Mesendoderm (in vitro differentiated cells): ENCODE data around the gene MVK.

Experiments
- DNase-seq: peaks from one replicate; pipeline ENCODE4 v3.0.0; 2013
- H2AK5ac ChIP-seq: 2 replicates; pipeline ENCODE4 v1.6.1; 2013; ENCODE audit warnings: low read length, inconsistent platforms
- H2BK120ac ChIP-seq: 2 replicates; pipeline ENCODE4 v1.6.1; 2013; ENCODE audit warnings: low read depth, mild to moderate bottlenecking, low read length, moderate library complexity, mixed read lengths
- H2BK15ac ChIP-seq: replicated peaks from 2 replicates; pipeline ENCODE4 v1.6.1; 2013; ENCODE audit warnings: low read depth, mild to moderate bottlenecking, moderate library complexity
- H2BK5ac ChIP-seq: 2 replicates; pipeline ENCODE4 v1.6.1; 2013; ENCODE audit warnings: low read length, inconsistent platforms
- H3K18ac ChIP-seq: 2 replicates; pipeline ENCODE4 v1.6.1; 2013; ENCODE audit warnings: mild to moderate bottlenecking, low read length, mixed read lengths
- H3K23ac ChIP-seq: one replicate; pipeline ENCODE4 v1.6.1; 2013; ENCODE audit warnings: low read length
- H3K27ac ChIP-seq: 2 replicates; pipeline ENCODE4 v1.5.1; 2013; ENCODE audit warnings: low read depth, mild to moderate bottlenecking, inconsistent platforms, low read length, moderate library complexity
- H3K27me3 ChIP-seq: 2 replicates; pipeline ENCODE4 v1.6.1; 2013; ENCODE audit warnings: low read length, control low read depth, mild to moderate bottlenecking, inconsistent platforms; ENCODE audit not compliant: insufficient read depth, poor library complexity
- H3K36me3 ChIP-seq: 2 replicates; pipeline ENCODE4 v1.6.1; 2013; ENCODE audit warnings: low read length, inconsistent platforms; ENCODE audit not compliant: control insufficient read depth, insufficient read depth
- H3K4ac ChIP-seq: one replicate; pipeline ENCODE4 v1.6.1; 2013; ENCODE audit warnings: low read depth, mild to moderate bottlenecking, low read length, moderate library complexity
- H3K4me1 ChIP-seq: 2 replicates; pipeline ENCODE4 v1.6.1; 2013; ENCODE audit warnings: low read depth, low read length, inconsistent platforms; ENCODE audit not compliant: control insufficient read depth
- H3K4me2 ChIP-seq: 2 replicates; pipeline ENCODE4 v1.6.1; 2013; ENCODE audit warnings: low read length
- H3K4me3 ChIP-seq: 2 replicates; pipeline ENCODE4 v1.5.1; 2013; ENCODE audit warnings: mild to moderate bottlenecking, low read length
- H3K56ac ChIP-seq: one replicate; pipeline ENCODE4 v1.6.1; 2013; ENCODE audit warnings: low read length
- H3K79me1 ChIP-seq: 2 replicates; pipeline ENCODE4 v1.6.1; 2013; ENCODE audit warnings: low read length, inconsistent platforms
- H3K79me2 ChIP-seq: 2 replicates; pipeline ENCODE4 v1.6.1; 2013; ENCODE audit warnings: mild to moderate bottlenecking, low read length; ENCODE audit not compliant: control insufficient read depth, insufficient read depth
- H3K9ac ChIP-seq: 2 replicates; pipeline ENCODE4 v1.6.1; 2013; ENCODE audit warnings: low read length, inconsistent platforms
- H4K5ac ChIP-seq: one replicate; pipeline ENCODE4 v1.6.1; 2013; ENCODE audit warnings: low read length
- H4K8ac ChIP-seq: one replicate; pipeline ENCODE4 v1.6.1; 2013; ENCODE audit warnings: low read depth, mild to moderate bottlenecking, control low read depth, low read length, moderate library complexity
- WGBS: extraction: QIAGEN DNeasy Blood & Tissue Kit; methylation state at CpG from one replicate; pipeline ENCODE4 v1.1.7; 2013; ENCODE audit warnings: low lambda C conversion rate, missing lambda C conversion rate; ENCODE audit not compliant: insufficient coverage; ENCODE audit errors: extremely low coverage; 5-methylcytosine and 5-hydroxymethylcytosine counted together

Gene MVK

DNA sequence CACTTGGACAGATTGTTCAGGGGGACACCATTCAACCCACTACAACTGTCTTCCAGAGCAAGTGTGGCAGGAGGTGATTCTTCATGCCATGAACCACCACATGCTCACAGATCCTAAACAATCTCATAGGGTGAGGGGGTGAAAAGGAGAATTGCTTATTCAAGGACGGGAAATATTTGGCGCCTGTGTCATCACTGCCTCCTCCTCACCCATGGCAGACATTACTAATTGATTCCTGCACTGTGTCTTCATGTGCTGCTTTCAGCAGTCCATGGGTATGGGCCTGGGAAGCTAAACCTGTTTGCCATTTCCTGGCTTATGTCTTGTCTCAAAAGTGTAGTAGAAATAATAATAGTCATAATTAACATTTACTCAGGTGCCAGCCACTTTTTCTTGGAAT, 31.6 kb upstream of the MVK start:
- H3K56ac ChIP-seq, result no peak overlapping the region
- H3K23ac ChIP-seq, result no peak overlapping the region
- H2AK5ac ChIP-seq, result no peak overlapping the region
- H3K4me2 ChIP-seq, result no peak overlapping the region
- no peaks in the 10 kb centered on the region for H3K79me2 ChIP-seq
- peak; percentile 67 for DNase-seq
- H3K27me3 ChIP-seq, result no peaks in the 10 kb centered on the region
- WGBS, result no CpG with 5 or more reads among the region's 2 CpGs
- no peaks in the 10 kb centered on the region for H3K79me1 ChIP-seq
- H3K4me3 ChIP-seq, result no peak overlapping the region
- no peak overlapping the region for H3K4ac ChIP-seq
- no peaks in the 10 kb centered on the region for H3K4me1 ChIP-seq
- no peaks in the 10 kb centered on the region for H3K36me3 ChIP-seq
- H3K27ac ChIP-seq, result no peak overlapping the region
- no peak overlapping the region for H2BK15ac ChIP-seq
- H3K18ac ChIP-seq, result no peak overlapping the region
- no peak overlapping the region for H3K9ac ChIP-seq
- no peak overlapping the region for H2BK120ac ChIP-seq
- no peak overlapping the region for H2BK5ac ChIP-seq
- no peak overlapping the region for H4K5ac ChIP-seq
- no peak overlapping the region for H4K8ac ChIP-seq

DNA sequence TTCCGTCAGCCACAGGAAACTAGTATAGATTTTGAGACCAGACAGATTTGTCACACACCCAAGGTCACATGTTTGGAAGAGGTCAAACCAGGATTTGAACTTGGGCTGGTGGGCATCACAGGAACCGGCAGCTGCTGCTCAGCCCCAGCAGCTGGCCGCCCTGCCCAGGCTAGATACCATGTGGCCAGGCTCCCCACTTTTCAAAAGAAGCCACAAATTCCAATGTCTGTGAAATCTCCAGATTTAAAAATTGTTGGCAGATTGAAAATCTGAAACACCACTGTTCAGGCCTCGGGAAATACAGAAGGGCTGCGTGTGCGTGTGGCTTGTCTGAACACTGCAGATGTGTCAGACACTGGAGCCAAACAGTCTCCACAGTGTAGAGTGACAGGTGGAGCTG, 30.7 kb upstream of the MVK start:
- DNase-seq, result no peak
- Histone ChIP-seq H3K4me1 (no peaks in the 10 kb centered on the region), H3K27ac (no peak overlapping the region), H3K18ac (no peak overlapping the region), H3K27me3 (no peaks in the 10 kb centered on the region), H2BK5ac (no peak overlapping the region), H3K79me2 (no peaks in the 10 kb centered on the region), H3K9ac (no peak overlapping the region), H4K8ac (no peak overlapping the region), H3K4me3 (no peak overlapping the region), H3K56ac (no peak overlapping the region), H3K79me1 (no peaks in the 10 kb centered on the region), H3K4ac (no peak overlapping the region), H2AK5ac (no peak overlapping the region), H2BK120ac (no peak overlapping the region), H3K36me3 (no peaks in the 10 kb centered on the region), H4K5ac (no peak overlapping the region), H2BK15ac (no peak overlapping the region), H3K4me2 (no peak overlapping the region), H3K23ac (peak overlapping the region; percentile 57)
- no CpG with 5 or more reads among the region's 6 CpGs for WGBS

DNA sequence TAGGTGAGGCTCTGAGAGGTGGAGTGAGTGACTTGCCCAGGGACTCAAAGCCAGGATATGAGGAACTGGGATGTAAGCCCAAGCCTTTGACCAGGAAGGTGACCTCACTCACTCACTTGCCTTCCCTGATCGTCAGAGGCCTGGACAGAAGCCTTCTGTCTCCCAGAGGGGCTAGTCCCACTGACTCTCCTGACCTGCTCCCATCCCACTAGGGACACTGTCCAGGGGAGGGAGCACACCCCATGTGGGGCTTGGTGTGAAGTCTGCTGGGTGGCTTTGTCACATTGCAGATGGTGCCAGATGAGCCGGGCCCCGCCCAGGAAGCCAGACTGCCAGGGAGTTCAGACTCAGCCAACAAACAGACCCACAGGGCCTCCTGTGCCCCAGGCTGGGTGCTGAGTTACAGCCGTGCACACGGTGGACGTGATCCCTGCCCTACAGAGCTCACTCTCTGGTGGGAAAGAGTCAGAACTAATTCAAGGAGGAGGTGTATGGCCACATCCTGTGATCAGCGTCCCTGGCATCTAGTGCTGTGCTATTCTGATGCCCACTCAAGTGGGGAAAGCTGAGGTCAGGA, 28.6 kb upstream of the MVK start:
- H3K56ac ChIP-seq, result no peak overlapping the region
- H4K8ac ChIP-seq, result no peak overlapping the region
- H3K4ac ChIP-seq, result no peak overlapping the region
- H3K4me2 ChIP-seq, result no peak overlapping the region
- no peak overlapping the region for H4K5ac ChIP-seq
- H3K4me3 ChIP-seq, result no peak overlapping the region
- H3K79me2 ChIP-seq, result no peaks in the 10 kb centered on the region
- no peak overlapping the region for H2BK15ac ChIP-seq
- no peaks in the 10 kb centered on the region for H3K4me1 ChIP-seq
- H3K18ac ChIP-seq, result no peak overlapping the region
- H2AK5ac ChIP-seq, result no peak overlapping the region
- H3K27me3 ChIP-seq, result no peaks in the 10 kb centered on the region
- H3K79me1 ChIP-seq, result no peaks in the 10 kb centered on the region
- no peaks in the 10 kb centered on the region for H3K36me3 ChIP-seq
- no peak overlapping the region for H3K23ac ChIP-seq
- H3K9ac ChIP-seq, result no peak overlapping the region
- no peak overlapping the region for H2BK5ac ChIP-seq
- no CpG with 5 or more reads among the region's 7 CpGs for WGBS
- H3K27ac ChIP-seq, result no peak overlapping the region
- H2BK120ac ChIP-seq, result no peak overlapping the region
- no peak for DNase-seq

DNA sequence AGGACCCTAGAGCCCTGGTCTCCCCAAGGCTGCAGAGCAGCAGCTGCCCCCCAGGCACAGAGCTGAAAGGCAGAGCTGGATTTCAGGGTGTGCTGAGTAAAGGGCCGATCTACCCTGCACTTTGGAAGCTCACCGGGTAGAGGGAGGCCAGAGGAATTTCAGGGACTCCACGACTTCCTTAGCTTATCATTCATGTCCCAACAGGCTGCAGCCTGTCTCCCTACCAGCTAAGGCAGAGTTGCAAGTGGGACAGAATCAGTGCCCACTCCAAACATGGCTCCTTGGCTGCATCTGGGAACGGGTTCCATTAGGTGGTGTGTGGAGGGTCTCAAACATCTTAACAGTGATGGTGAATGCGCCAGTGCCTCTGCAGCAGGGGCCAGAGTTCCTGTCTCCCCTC, 27.8 kb upstream of the MVK start:
- Histone ChIP-seq H2BK120ac (no peak overlapping the region), H3K4me2 (no peak overlapping the region), H3K4me3 (no peak overlapping the region), H3K79me2 (no peaks in the 10 kb centered on the region), H3K18ac (no peak overlapping the region), H2AK5ac (no peak overlapping the region), H3K27me3 (no peaks in the 10 kb centered on the region), H3K4me1 (no peaks in the 10 kb centered on the region), H4K5ac (no peak overlapping the region), H4K8ac (no peak overlapping the region), H2BK15ac (no peak overlapping the region), H3K36me3 (no peaks in the 10 kb centered on the region), H3K56ac (no peak overlapping the region), H3K23ac (no peak overlapping the region), H3K9ac (no peak overlapping the region), H2BK5ac (no peak overlapping the region), H3K4ac (no peak overlapping the region), H3K79me1 (no peaks in the 10 kb centered on the region), H3K27ac (no peak overlapping the region)
- no peak for DNase-seq
- WGBS, result no CpG with 5 or more reads among the region's 5 CpGs

DNA sequence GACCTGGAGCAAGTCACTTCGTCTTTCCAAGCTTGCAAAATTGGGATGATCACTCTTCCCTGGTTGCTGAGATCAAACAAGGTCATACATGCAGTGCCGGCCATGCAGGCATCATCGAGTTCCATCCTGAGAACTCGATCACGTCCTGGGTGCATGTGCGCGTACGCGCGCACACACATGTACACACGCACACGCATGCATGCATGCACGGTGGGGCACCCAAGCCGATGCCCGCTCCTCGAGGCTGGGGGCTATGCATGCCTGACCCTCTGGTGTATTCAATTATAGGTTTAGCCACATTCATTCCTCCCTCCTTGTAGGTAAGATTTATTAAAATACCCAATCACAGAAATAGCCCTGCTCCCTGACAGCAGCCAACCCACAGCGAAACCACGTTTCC, 26.3 kb upstream of the MVK start:
- no peaks in the 10 kb centered on the region for H3K4me1 ChIP-seq
- H2BK5ac ChIP-seq, result no peak overlapping the region
- H3K27me3 ChIP-seq, result no peaks in the 10 kb centered on the region
- no peak overlapping the region for H3K4ac ChIP-seq
- no peak overlapping the region for H2BK15ac ChIP-seq
- H3K27ac ChIP-seq, result no peak overlapping the region
- no peak overlapping the region for H3K9ac ChIP-seq
- H3K23ac ChIP-seq, result no peak overlapping the region
- H3K18ac ChIP-seq, result no peak overlapping the region
- no peak overlapping the region for H3K4me3 ChIP-seq
- no peak overlapping the region for H3K56ac ChIP-seq
- no peak overlapping the region for H3K4me2 ChIP-seq
- no peak overlapping the region for H2BK120ac ChIP-seq
- no peaks in the 10 kb centered on the region for H3K79me2 ChIP-seq
- no peak overlapping the region for H2AK5ac ChIP-seq
- H3K36me3 ChIP-seq, result no peaks in the 10 kb centered on the region
- no peak overlapping the region for H4K8ac ChIP-seq
- WGBS, result no CpG with 5 or more reads among the region's 18 CpGs
- H4K5ac ChIP-seq, result no peak overlapping the region
- no peaks in the 10 kb centered on the region for H3K79me1 ChIP-seq
- DNase-seq, result no peak

DNA sequence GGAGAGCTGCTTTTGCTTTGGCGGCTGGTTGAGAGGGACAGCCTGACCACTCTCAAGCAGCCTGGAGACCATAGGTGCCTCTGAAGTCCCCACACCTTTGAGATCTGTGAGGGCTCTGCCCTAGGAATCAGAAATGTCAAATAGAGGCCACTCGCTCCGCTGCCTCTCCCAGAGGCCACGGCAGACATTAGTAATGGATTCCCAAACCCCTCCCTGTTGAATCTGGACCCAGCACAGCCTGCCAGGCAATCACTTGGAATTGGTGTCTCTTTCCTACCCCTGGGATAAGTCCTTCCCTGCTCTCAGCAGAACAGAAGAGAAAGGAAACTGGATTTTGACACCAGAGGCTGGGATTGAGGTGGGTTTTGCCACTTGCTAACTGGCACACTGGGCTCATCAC, 25.3 kb upstream of the MVK start:
- WGBS, result no CpG with 5 or more reads among the region's 4 CpGs
- Histone ChIP-seq H2BK15ac (no peak overlapping the region), H3K18ac (no peak overlapping the region), H3K56ac (no peak overlapping the region), H2BK120ac (no peak overlapping the region), H3K4me3 (no peak overlapping the region), H3K9ac (no peak overlapping the region), H4K5ac (no peak overlapping the region), H2BK5ac (no peak overlapping the region), H2AK5ac (no peak overlapping the region), H3K79me2 (no peaks in the 10 kb centered on the region), H3K4ac (no peak overlapping the region), H3K79me1 (no peaks in the 10 kb centered on the region), H3K23ac (no peak overlapping the region), H3K36me3 (no peaks in the 10 kb centered on the region), H3K27me3 (no peaks in the 10 kb centered on the region), H3K27ac (no peak overlapping the region), H3K4me2 (no peak overlapping the region), H3K4me1 (no peaks in the 10 kb centered on the region), H4K8ac (no peak overlapping the region)
- no peak for DNase-seq
